H1 (cell line): ENCODE measurements around the gene TAS1R1. TPM values are rescaled to one million over a fixed set of nuclear protein-coding genes. Genes with fewer than 3 reads are reported as not detected.

Experiments used
- CTCF ChIA-PET: fragments of 300-600 bp; sonication (Branson Sonifier 250); formaldehyde crosslinking; loops from one replicate; lab custom pipeline; 2021; ENCODE audit not compliant: partially characterized antibody; lab: Charles Lee
- POLR2A ChIA-PET: fragments of 300-600 bp; sonication (Branson Sonifier 250); formaldehyde crosslinking; loops from one replicate; lab custom pipeline; 2021; ENCODE audit warnings: inconsistent platforms; ENCODE audit not compliant: partially characterized antibody; lab: Charles Lee
- DNase-seq, 2 experiments: peaks; one replicate each; pipeline versions ENCODE4 v3.0.0 to v3.0.0-alpha.2; 2010 to 2022; ENCODE audit warnings: low spot score in 2 of 2, low read depth in 1 of 2, mixed read lengths in 1 of 2
- FAIRE-seq: peaks from 2 replicates; lab custom pipeline; 2011; peaks lifted over from hg19 to GRCh38; lab: Jason Lieb, UNC
- H2AFZ ChIP-seq: 2 replicates; pipeline ENCODE4 v1.8.1; 2012; ENCODE audit warnings: low read length, inconsistent platforms
- H2AK5ac ChIP-seq: 2 replicates; pipeline ENCODE4 v1.6.1; 2013; ENCODE audit warnings: low read depth, low read length
- H2BK120ac ChIP-seq: replicated peaks from 2 replicates; pipeline ENCODE3; 2013; ENCODE audit warnings: low read depth, low read length, inconsistent platforms
- H2BK12ac ChIP-seq: 2 replicates; pipeline ENCODE4 v1.6.1; 2013; ENCODE audit warnings: low read depth, low read length
- H2BK15ac ChIP-seq: 2 replicates; pipeline ENCODE4 v1.6.1; 2013; ENCODE audit warnings: low read length
- H2BK20ac ChIP-seq: 2 replicates; pipeline ENCODE4 v1.6.1; 2013; ENCODE audit warnings: low read length
- H2BK5ac ChIP-seq: 2 replicates; pipeline ENCODE4 v1.6.1; 2013; ENCODE audit warnings: low read depth, low read length
- H3K14ac ChIP-seq: 2 replicates; pipeline ENCODE4 v1.6.1; 2013; ENCODE audit warnings: inconsistent platforms; ENCODE audit not compliant: insufficient read length
- H3K18ac ChIP-seq: 2 replicates; pipeline ENCODE4 v1.6.1; 2013; ENCODE audit warnings: low read length; ENCODE audit errors: extremely low read depth
- H3K23ac ChIP-seq: 2 replicates; pipeline ENCODE4 v1.6.1; 2013; ENCODE audit warnings: inconsistent platforms; ENCODE audit not compliant: insufficient read length
- H3K23me2 ChIP-seq: 2 replicates; pipeline ENCODE4 v1.6.1; 2013; ENCODE audit warnings: low read depth, low read length
- H3K27ac ChIP-seq: 2 replicates; pipeline ENCODE4 v1.6.1; 2011; ENCODE audit warnings: low read depth, low read length, inconsistent platforms
- H3K27me3 ChIP-seq, 4 experiments: replicated peaks in 1 of 4; 1 replicate in 1 of 4; 2 replicates in 3 of 4; pipeline versions ENCODE4 v1.6.1 to v1.8.1; 2011 to 2013; ENCODE audit warnings: low read length in 3 of 4, mild to moderate bottlenecking in 3 of 4, inconsistent platforms in 2 of 4, mixed read lengths in 2 of 4, moderate library complexity in 1 of 4; ENCODE audit not compliant: control insufficient read depth in 3 of 4, insufficient read depth in 3 of 4; ENCODE audit errors: extremely low read depth in 1 of 4
- H3K36me3 ChIP-seq, 4 experiments: 2 replicates each; pipeline versions ENCODE4 v1.6.1 to v1.8.1; 2011 to 2013; ENCODE audit warnings: mild to moderate bottlenecking in 4 of 4, low read length in 3 of 4, moderate library complexity in 2 of 4, control low read depth in 1 of 4, inconsistent platforms in 1 of 4; ENCODE audit not compliant: insufficient read depth in 4 of 4, control insufficient read depth in 2 of 4
- H3K4ac ChIP-seq: replicated peaks from 2 replicates; pipeline ENCODE3; 2013; ENCODE audit warnings: low read length, low read depth, mixed read lengths, inconsistent platforms; ENCODE audit not compliant: insufficient read length
- H3K4me1 ChIP-seq, 4 experiments: replicated peaks in 1 of 4; 1 replicate in 1 of 4; 2 replicates in 3 of 4; pipeline versions ENCODE4 v1.6.1 to v1.8.1; 2011 to 2013; ENCODE audit warnings: low read length in 3 of 4, inconsistent platforms in 2 of 4, mixed read lengths in 1 of 4; ENCODE audit not compliant: insufficient read depth in 4 of 4, control insufficient read depth in 3 of 4
- H3K4me2 ChIP-seq, 2 experiments: 2 replicates each; pipeline versions ENCODE4 v1.6.1 to v1.8.1; 2011 to 2013; ENCODE audit warnings: low read depth in 2 of 2, low read length in 2 of 2, control low read depth in 1 of 2, inconsistent platforms in 1 of 2, mild to moderate bottlenecking in 1 of 2; ENCODE audit not compliant: insufficient read depth in 1 of 2
- H3K4me3 ChIP-seq, 4 experiments: fragments of 200-600, 300-600 bp in 1 of 4; sonication (generic), shearing (Covaris generic), sonication (Bioruptor Twin) in 1 of 4; 2 replicates each; pipeline versions ENCODE4 v1.5.1 to v1.8.1; 2011 to 2016; ENCODE audit warnings: low read length in 4 of 4, low read depth in 3 of 4, control low read depth in 2 of 4, inconsistent platforms in 2 of 4, mild to moderate bottlenecking in 2 of 4, mixed read lengths in 1 of 4, moderate library complexity in 1 of 4; ENCODE audit not compliant: insufficient read depth in 2 of 4; ENCODE audit errors: extremely low read depth in 1 of 4
- H3K56ac ChIP-seq: replicated peaks from 2 replicates; pipeline ENCODE3; 2013; ENCODE audit warnings: low read depth, mild to moderate bottlenecking, mixed read lengths, low read length, inconsistent platforms; ENCODE audit not compliant: insufficient read length
- H3K79me1 ChIP-seq: 2 replicates; pipeline ENCODE4 v1.6.1; 2013; ENCODE audit warnings: low read depth, low read length, control low read depth
- H3K79me2 ChIP-seq, 2 experiments: 2 replicates each; pipeline versions ENCODE4 v1.6.1 to v1.8.1; 2012 to 2013; ENCODE audit warnings: low read length in 2 of 2, mild to moderate bottlenecking in 2 of 2, inconsistent platforms in 1 of 2; ENCODE audit not compliant: insufficient read depth in 2 of 2, control insufficient read depth in 1 of 2
- H3K9ac ChIP-seq, 4 experiments: replicated peaks in 1 of 4; 1 replicate in 1 of 4; 2 replicates in 3 of 4; pipeline versions ENCODE4 v1.6.1 to v1.8.1; 2011 to 2013; ENCODE audit warnings: low read depth in 3 of 4, low read length in 3 of 4, control low read depth in 2 of 4, mild to moderate bottlenecking in 2 of 4, moderate library complexity in 2 of 4, inconsistent platforms in 1 of 4; ENCODE audit errors: extremely low read depth in 1 of 4
- H3K9me3 ChIP-seq, 2 experiments: 2 replicates each; pipeline versions ENCODE4 v1.6.1 to v1.8.1; 2012 to 2013; ENCODE audit warnings: mild to moderate bottlenecking in 2 of 2, moderate library complexity in 2 of 2, control low read depth in 1 of 2, inconsistent platforms in 1 of 2, low read depth in 1 of 2, low read length in 1 of 2, mixed read lengths in 1 of 2; ENCODE audit not compliant: insufficient read depth in 2 of 2
- H4K20me1 ChIP-seq, 2 experiments: replicated peaks in 1 of 2; 2 replicates each; pipeline versions ENCODE3 to v1.8.1; 2011 to 2013; ENCODE audit warnings: inconsistent platforms in 2 of 2, low read length in 2 of 2, mild to moderate bottlenecking in 1 of 2; ENCODE audit not compliant: insufficient read depth in 2 of 2, control insufficient read depth in 1 of 2
- H4K5ac ChIP-seq: 2 replicates; pipeline ENCODE4 v1.6.1; 2013; ENCODE audit warnings: low read length, low read depth, mixed read lengths, inconsistent platforms; ENCODE audit not compliant: insufficient read length
- H4K8ac ChIP-seq: 2 replicates; pipeline ENCODE4 v1.8.0; 2013; ENCODE audit warnings: mild to moderate bottlenecking, moderate library complexity, low read length, inconsistent platforms; ENCODE audit not compliant: insufficient read depth; ENCODE audit errors: extremely low read depth
- H4K91ac ChIP-seq: replicated peaks from 2 replicates; pipeline ENCODE3; 2013; ENCODE audit warnings: low read length, mixed read lengths, inconsistent platforms; ENCODE audit not compliant: insufficient read length
- BRCA1 ChIP-seq: IDR thresholded peaks from 2 replicates; pipeline ENCODE4 v1.6.1; 2012; ENCODE audit warnings: low read depth, low read length, improper control_type of control experiment
- CBX8 ChIP-seq: fragments of 300-800, 300-1000 bp; sonication (generic); IDR thresholded peaks from 2 replicates; pipeline ENCODE4 v1.7.1; 2016; ENCODE audit warnings: low read depth, low read length, borderline replicate concordance
- CREB1 ChIP-seq: IDR thresholded peaks from 2 replicates; pipeline ENCODE4 v1.6.1; 2012; ENCODE audit warnings: inconsistent platforms
- EGR1 ChIP-seq: IDR thresholded peaks from 2 replicates; pipeline ENCODE4 v1.6.1; 2011; ENCODE audit warnings: low read depth, low read length, borderline replicate concordance
- MAFK ChIP-seq: IDR thresholded peaks from 2 replicates; pipeline ENCODE4 v1.6.1; 2012; ENCODE audit warnings: low read depth, mild to moderate bottlenecking, improper control_type of control experiment, low read length
- NANOG ChIP-seq: IDR thresholded peaks from 2 replicates; pipeline ENCODE4 v1.6.1; 2011; ENCODE audit warnings: low read length, low read depth, mild to moderate bottlenecking, inconsistent platforms; ENCODE audit not compliant: insufficient read depth, poor library complexity, severe bottlenecking
- RBBP5 ChIP-seq: IDR thresholded peaks from 2 replicates; pipeline ENCODE4 v1.7.1; 2012; ENCODE audit warnings: low read depth, mild to moderate bottlenecking, inconsistent platforms, low read length, moderate library complexity, borderline replicate concordance
- RFX5 ChIP-seq: IDR thresholded peaks from 2 replicates; pipeline ENCODE4 v1.6.1; 2011; ENCODE audit warnings: low read depth, low read length, improper control_type of control experiment, borderline replicate concordance
- SIX5 ChIP-seq: IDR thresholded peaks from 2 replicates; pipeline ENCODE4 v1.6.1; 2011; ENCODE audit warnings: mild to moderate bottlenecking, low read depth, low read length
- SP4 ChIP-seq: IDR thresholded peaks from 2 replicates; pipeline ENCODE4 v1.6.1; 2012; ENCODE audit warnings: low read length, inconsistent platforms
- TCF12 ChIP-seq: IDR thresholded peaks from 2 replicates; pipeline ENCODE4 v1.6.1; 2011; ENCODE audit warnings: low read depth, mild to moderate bottlenecking, low read length
- WGBS, 2 experiments: shearing (Covaris generic) in 1 of 2; methylation state at CpG; one replicate each; pipeline versions ENCODE4 v1.1.6 to v1.1.7; 2013 to 2015; ENCODE audit warnings: low lambda C conversion rate in 2 of 2, mixed read lengths in 2 of 2, inconsistent platforms in 1 of 2, low coverage in 1 of 2, missing lambda C conversion rate in 1 of 2; ENCODE audit not compliant: insufficient replicate concordance in 2 of 2, insufficient coverage in 1 of 2, insufficient read length in 1 of 2; ENCODE audit errors: extremely low coverage in 1 of 2, missing lambda C conversion rate in 1 of 2; 5-methylcytosine and 5-hydroxymethylcytosine counted together
- polyA plus RNA-seq, 7 experiments: library from polyadenylated mRNA; depleted of rRNA in 3 of 7; stranded (reverse) in 5 of 7; unstranded in 2 of 7; fragments of >200 nt in 5 of 7; fragments of 200-250 nt in 2 of 7; gene quantifications; 1 replicate in 5 of 7; 2 replicates in 1 of 7; 4 replicates in 1 of 7; pipeline versions ENCODE4 v1.2.1 to v1.2.3, GENCODE V29; 2011 to 2013; ENCODE audit warnings: missing spikeins in 2 of 7, mixed read lengths in 2 of 7
- total RNA-seq: library from RNA; stranded (reverse); fragmentation: NEBNext Ultra II Directional; extraction: Animal tissue kit (Norgen Biotek cat#: 25700); gene quantifications from 2 replicates; pipeline ENCODE4 v1.2.1, GENCODE V29; 2021
- TF ChIP-seq, protein P1 (sequence below): IDR thresholded peaks from 2 replicates; pipeline ENCODE4 v1.6.1; 2011; ENCODE audit warnings: low read length, improper control_type of control experiment

The TAS1R1 gene
- total and polyA plus RNA-seq, 2 of the 8 experiments (the other 6 are each of a cell fraction or from before 2014, with no cell fraction given): 0.26 TPM; not detected in 1

DNA sequence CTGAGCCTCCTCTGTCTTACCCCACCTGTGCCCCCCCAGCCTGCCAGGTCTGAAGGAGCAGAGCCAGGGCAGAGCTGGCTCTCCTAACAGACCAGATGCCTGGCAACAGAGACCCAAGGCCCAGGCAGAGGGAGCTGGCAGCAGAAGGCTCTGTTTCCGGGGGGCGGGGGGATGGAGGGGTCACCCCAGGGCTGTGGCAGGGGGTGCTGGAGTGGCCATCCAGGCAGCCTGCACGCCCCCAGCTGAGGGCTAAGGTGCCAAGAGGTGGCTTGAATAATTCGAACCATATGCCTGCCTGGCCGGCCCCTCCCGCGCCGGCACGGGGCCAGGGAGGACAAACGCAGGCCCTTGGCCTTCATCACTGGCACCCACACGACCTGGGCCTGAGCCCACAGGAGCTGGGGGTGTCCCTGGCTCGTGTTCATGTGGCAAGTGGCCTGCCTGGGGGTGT, 47.6 kb upstream of the TAS1R1 start:
- POLR2A ChIA-PET: interaction anchor here (0.9 to 2.8 kb wide), 3 partner anchors 12 to 16 kb away, joined by 4 to 9 read pairs (median 4); no protein-coding TSS in a partner anchor
- Histone ChIP-seq H3K4me1 (no peaks in the 10 kb centered on the region; a peak in 1 of 7 replicates), H2BK5ac (no peak overlapping the region), H2BK12ac (no peak overlapping the region; the same call in 1 of the 2 replicates), H3K79me2 (no peaks in the 10 kb centered on the region), H3K18ac (no peak overlapping the region), H2AK5ac (0 out of 2 replicates have a peak overlapping the region, but pooled peaks have one; percentile 6), H3K27ac (no peak overlapping the region), H2BK120ac (no peak overlapping the region), H3K4me3 (no peak overlapping the region), H3K79me1 (no peaks in the 10 kb centered on the region; the same call in 1 of the 2 replicates), H2AFZ (no peak overlapping the region), H3K56ac (no peak overlapping the region), H3K23ac (no peak overlapping the region), H3K27me3 (no peaks in the 10 kb centered on the region), H3K4me2 (no peak overlapping the region), H4K91ac (no peak overlapping the region), H3K14ac (no peak overlapping the region), H3K36me3 (no peaks in the 10 kb centered on the region), H2BK15ac (no peak overlapping the region), H3K9ac (no peak overlapping the region), H2BK20ac (no peak overlapping the region), H3K9me3 (no peaks in the 10 kb centered on the region), H4K5ac (no peak overlapping the region), H4K20me1 (no peaks in the 10 kb centered on the region), H3K4ac (no peak overlapping the region), H3K23me2 (no peaks in the 10 kb centered on the region), H4K8ac (peak overlapping the region; percentile 25; the same call in 1 of the 2 replicates)
- WGBS, 2 experiments: 84% methylated on average over 8 of the region's 12 CpGs; no CpG with 5 or more reads in 1 of the 2 experiments
- DNase-seq (no peak), FAIRE-seq (no peak)
- TF ChIP-seq RBBP5 (no peak), EGR1 (no peak), RFX5 (no peak), TCF12 (no peak), CBX8 (no peak), SP4 (no peak), MAFK (no peak), BRCA1 (no peak), CREB1 (no peak), NANOG (no peak), SIX5 (no peak)
- TF ChIP-seq, protein P1, sequence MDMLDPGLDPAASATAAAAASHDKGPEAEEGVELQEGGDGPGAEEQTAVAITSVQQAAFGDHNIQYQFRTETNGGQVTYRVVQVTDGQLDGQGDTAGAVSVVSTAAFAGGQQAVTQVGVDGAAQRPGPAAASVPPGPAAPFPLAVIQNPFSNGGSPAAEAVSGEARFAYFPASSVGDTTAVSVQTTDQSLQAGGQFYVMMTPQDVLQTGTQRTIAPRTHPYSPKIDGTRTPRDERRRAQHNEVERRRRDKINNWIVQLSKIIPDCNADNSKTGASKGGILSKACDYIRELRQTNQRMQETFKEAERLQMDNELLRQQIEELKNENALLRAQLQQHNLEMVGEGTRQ: no peak
- CTCF ChIA-PET: interaction anchor here (0.8 to 10.2 kb wide), 7 partner anchors 9 to 59 kb away, joined by 3 to 107 read pairs (median 5); partner anchors contain the start of gene PLEKHG5
